Dermis microvascular lymphatic vessel endothelial cell (primary cell): Measurements from ENCODE around the gene KLF9. TPM values are rescaled to one million over a fixed set of nuclear protein-coding genes. Genes with fewer than 3 reads are reported as not detected.

Source experiments
- DNase-seq, 2 donors: peaks; one replicate each; pipeline versions ENCODE4 v3.0.0 to v3.0.0-alpha.2; 2010; ENCODE audit warnings: low read depth in 2 of 2
- total RNA-seq: library from RNA; depleted of rRNA; stranded (reverse); fragments of >200 nt; gene quantifications from 2 replicates; pipeline ENCODE4 v1.2.1, GENCODE V29; 2014

The KLF9 gene
- total RNA-seq, result 16.7 and 20.7 TPM in 2 replicates

DNA sequence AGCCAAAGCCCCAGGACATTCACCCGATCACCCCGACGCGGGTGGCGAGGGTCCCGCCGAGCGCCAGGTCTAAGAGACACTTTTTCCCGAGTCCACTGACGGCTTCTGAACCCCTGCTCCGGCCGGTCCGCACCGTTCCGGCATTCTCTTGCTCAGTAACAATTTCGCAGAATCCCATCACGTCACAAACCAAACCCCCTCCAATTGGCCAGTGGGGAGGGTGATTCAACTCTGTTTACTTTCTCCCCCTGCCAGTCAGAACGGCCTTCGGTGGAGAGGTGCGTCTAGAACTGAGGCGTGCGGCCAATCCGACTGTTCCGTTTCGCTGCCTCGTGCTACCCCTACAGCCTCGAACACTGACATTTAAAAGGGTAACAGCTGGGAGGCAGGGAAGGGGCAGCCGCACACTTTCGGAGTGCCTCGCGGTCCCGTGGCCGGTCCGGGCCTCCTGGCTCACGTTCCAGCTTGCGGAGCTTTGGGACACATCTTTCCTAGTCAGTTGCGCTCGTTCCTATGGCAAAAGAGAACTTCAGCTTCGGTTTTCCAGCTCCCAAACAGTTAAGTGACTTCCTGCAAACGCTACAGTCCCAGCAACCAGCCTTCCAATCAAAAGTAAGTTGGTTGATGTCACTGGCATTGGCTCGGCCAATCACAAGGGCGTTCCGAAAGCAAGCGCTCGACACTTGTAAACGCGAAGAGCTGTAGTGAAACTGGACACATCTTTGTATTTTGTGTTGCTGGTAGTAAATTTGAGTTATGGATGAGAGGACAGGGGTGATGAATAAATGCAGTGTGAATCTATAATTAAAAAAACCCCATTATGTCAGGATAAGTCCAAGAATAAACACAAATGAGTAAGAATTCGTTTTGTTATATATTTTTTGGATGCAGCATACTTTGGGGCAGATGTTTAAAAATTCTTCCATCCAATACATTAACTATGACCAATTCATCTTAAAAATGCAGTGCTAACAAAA lies at the start of gene KLF9:
TSS of gene KLF9 (minus strand) at position 859 of the 977 bp plus-strand sequence. CDS start 1,294 bp downstream, outside the sequence.
- peak; percentile 97 to 99 for DNase-seq

DNA sequence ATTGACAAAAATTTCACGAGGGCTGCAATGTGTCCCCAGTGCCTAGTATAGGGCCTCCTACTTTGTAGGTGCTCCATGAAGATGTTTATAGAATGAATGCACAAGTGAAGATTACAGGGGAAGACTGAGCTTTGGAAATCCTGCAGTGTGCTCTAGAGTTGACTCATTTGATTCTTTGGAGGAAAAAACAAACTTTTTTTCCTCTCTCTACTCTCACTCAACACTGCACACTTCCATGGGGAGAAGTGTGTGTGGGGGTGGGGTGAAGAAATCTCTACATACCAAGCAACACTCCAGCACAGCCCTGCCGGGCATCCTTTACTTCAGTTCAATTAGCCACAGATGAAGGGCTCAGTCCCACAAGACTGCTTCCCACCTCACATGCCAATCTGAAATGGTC lies 49.4 kb upstream of the KLF9 start:
- DNase-seq, result no peak

DNA sequence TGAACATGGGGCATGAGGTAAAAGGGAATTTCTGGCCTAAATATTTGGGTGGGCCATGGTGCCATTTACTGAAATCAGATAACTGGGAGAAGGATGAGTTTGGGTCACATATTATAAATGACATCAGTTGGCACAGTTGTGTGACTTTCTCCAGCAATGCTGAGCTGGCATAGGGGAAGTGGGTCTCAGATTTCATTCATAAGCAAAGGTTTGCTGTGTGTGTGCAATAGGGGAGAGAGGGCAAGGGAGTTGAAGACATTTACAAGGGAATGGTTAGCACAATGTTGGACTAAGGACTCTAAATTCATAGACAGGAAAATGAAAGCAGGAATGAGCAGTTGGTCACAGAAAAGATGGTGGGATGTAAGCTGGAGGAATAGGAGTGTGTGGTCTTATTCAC lies 47.8 kb upstream of the KLF9 start:
- no peak for DNase-seq

DNA sequence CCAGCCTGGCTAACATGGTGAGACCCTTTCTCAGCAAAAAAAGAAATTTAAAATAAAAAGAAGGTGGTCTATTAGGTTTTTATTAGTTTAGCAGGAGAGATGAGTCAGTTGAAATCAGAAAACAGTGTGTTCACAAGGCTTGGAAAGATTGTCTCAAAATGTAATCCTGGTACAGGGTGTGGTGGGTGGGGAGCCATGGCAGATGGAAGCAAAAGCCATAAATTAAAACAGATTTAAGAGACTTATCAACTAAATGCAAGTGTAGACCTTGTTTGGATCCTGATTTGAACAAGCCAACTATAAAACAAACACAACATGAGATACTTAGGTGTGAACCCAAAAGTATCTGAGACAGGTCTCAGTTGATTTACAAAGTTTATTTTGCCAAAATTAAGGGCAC lies 42.8 kb upstream of the KLF9 start:
- no peak for DNase-seq

DNA sequence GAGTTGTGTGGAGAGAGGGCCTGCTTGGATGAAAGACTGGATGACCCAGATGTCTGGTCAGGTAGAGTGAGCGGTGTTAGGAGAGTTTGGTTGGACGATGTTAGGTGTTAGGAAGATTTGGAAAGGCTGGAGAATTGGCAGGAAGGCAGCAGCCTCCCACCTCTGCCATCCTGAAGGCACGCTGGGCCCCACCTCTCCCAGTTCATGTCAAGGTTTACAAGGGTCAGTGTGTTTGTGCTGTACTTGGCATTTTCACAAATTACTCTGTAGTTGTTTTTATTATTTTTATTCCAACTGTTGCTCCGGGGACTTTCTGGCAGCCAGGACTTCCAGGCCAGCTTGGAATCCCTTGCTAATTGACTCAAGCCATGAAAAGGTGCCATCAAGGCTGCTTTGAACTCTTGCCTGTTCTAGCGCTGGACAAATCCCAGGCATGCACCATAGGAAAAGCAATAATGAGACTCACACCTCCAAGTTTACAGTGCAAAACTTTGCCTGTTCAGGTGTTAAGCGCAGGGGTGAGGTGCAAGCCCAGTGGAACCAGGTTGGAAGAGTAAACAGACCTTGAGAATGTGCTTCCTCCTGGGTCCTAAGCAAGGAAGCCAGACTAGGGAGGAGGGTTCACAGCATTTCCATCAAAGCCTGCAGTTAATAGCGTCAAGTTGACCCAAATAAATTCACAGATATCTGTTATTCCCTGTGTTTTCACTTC lies 41.7 kb upstream of the KLF9 start:
- no peak for DNase-seq

DNA sequence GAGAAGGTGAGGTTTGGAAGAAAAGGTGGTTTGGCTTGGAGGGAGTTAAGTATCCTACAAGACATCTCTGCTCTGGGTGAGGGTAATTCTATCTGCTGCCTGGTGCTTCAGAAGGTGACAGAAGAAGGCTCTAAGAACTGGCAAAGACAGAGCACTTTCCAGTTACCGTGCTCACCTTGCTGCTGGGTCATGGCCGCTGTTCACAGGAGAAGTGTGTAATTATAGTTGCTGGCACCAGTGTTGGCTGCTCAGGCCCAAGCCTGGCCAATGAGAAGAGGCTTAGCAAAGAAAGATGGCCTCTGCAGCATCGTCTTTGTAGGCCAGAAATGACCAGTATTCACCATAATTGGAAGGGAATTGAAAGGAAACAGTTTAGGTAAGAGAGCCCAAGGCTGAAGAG lies 37.9 kb upstream of the KLF9 start:
- DNase-seq, result no peak

DNA sequence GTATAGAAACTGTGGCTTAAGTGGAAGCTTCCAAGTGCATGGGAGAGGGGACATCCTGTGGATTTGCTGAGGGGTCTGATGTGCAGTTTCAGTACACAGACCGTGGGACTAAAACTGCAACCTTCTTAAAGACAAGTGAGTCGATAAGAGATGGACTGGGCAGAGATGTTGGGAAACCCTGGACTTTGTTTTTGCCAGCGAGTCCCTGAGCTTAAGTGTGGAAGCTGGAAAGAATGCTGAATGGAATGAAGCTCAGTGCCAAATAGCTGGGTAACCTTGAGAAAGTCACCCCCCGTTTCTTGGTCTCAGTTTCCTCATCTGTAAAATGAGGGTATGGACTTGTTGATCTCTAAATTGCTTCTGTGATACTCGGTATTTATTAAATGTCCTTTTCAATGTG lies 37.3 kb upstream of the KLF9 start:
- no peak for DNase-seq

DNA sequence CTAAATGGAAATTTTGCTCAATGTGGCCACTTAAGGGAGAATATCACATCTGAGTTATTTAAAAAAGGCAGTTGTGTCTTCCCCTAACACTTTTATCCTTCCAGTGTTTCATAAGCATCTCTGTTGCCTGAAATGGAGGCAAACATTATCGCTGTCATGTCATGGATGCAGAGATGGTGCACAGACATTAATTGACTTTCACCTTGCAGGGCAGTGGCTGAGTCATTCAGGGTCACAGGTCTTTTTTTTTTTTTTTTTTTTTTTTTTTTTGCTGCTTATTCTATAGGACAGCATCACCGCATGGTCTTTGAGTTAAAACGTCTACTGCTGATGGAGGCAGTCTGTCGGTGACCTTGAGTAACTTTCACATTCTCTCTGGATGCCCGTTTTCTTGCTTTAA lies 36.3 kb upstream of the KLF9 start:
- DNase-seq, result no peak

DNA sequence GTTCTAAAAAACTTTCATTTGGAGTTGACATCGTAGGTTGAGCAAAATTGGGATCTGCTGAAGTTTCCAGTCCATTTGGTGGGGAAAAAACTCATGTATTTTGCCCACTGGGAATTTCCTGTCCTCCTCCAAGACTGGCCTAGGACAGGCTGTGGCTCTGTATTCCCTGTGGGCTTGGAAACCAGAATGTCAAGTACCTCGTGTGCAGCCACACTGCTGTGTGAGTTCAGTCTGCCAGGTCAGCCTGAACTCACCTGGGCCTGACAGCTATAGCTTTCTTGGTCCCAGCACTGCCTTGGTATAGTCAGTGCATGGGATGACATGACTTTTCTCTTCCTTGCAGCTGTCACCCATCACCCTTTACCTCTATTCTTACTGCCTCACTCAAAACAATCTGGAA lies 35.0 kb upstream of the KLF9 start:
- no peak for DNase-seq

DNA sequence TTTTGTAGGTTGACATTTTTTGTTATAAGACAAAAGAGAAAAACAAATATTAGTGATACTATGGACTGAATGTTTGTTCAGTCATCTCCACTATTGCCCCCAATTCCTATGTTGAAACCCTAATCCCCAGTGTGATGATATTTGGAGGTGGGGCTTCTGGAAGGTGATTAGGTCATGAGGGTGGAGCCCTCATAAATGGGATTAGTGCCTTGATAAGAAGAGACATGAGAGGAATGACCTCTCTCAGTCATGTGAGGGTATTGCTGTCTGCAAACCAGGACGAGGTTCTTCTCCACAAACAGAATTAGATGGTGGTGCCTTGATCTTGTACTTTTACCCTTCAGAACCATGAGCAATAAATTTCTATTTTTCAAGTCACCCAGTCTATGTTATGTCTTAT lies 34.5 kb upstream of the KLF9 start:
- no peak for DNase-seq

DNA sequence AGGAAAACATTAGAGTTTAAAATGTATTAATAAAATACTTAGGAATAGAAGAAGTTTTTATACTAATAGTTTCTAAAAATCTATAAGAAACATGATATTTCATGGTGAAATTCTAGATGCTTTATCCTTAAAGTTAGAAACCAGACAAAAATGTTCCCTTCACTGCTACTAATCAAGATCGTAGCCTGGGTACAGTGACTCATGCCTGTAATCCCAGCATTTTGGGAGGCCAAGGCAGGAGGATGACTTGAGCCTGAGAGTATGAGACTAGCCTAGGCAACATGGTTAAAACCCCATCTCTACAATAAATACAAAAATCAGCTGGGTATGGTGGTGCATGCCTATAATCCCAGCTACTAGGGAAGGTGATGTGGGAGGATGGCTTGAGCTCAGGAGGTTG lies 30.4 kb upstream of the KLF9 start:
- DNase-seq, result no peak

DNA sequence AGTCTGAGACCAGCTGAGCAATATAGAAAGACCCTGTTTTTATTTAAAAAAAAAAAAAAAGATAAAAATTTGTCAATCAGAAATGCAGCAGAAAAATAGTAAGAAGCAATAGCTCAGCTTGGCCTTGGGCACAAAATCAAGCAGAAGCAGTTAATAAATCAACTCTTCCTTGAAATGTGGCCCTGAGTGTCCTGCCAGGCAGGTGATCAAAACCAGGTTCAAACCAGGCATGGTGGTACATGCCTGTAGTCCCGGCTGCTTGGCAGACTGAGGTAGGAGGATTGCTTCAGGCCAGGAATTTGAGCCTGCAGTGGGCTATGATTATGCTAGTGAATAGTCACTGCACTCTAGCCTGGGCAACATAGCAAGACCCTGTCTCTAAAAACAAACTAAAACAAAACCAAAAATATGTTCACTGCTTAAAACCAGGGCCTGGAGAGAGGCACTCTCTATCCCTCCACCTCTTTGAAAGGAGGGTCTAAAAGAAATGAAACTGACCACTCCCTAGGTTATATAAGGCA lies 27.9 kb upstream of the KLF9 start:
- DNase-seq, result no peak

DNA sequence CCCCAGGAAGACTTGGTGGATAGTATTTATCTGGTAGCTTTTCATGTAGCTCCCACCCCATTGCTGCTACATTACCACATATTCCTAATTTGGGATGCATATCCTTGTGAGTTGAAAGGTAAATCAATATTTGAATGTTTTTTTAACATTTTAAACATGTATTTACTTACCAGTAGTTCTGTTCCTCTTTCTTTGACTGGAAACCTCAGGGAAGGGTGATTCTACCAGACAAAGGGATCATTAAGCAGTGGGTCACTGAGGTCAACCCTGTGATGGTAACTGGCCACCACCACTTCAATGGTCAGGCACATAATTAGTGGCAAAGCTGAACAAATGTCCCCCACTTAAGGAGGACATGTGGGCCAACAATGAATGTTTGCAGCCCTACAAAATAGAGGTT lies 27.2 kb upstream of the KLF9 start:
- DNase-seq, result no peak

DNA sequence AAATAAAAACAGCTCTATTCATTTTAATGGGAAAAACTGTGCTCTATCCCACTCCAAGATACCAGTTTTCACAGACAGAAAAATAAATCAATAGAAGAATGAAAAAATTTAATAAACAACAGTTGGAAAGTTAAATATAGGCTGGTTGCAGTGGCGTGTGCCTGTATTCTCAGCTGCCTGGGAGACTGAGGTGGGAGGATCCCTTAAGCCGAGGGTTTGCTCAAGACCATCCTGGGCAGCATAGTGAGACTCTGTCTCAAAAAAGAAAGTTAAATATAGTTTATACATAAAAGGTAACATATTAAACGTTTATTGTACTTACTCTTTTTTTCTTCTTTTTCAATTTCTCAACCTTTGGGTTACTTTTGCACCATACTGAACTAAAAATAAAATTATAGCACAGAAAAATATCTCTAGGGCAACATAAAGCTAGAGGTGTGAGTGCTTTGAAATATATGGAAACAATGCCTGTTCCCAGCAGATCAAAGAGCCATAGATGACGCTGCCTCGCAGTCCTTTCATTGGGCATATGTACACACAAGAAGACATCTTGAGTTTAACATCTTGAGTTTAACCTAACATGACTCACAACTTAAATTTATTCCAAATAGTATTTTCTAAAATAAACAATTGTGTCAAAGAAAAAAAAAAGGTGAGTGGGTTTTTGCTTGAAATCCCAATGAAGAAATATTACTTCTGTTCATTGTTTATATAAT lies 25.7 kb upstream of the KLF9 start:
- peak in 1 of 2 donors; percentile 6 for DNase-seq

DNA sequence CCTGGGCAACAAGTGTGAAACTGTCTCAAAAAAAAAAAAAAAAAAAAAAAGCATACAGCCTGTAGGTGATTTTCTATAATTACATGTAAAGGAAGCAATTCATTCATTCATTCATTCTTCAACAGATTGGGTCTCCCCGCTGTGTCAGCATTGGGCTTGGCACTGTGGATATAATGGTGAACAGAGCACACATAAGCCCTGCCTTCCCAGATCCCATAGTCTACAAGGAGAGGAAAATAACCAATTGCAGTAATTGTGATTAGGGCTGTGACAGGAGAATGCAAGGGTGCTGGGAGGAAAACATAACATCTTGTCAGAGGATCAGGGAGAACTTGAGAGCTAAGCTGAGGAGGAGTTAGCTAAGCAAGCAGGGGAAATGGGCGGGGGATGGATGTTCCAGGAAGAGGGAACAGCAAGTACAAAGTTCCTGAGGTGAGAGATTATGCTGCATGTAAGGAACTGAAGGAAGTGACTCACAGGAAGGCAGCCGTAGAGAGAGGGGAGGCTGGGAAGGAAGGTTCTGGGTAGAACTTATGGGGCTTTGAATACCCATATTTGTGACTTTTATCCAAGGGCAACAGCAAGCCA lies 24.0 kb upstream of the KLF9 start:
- peak; percentile 18 to 91 for DNase-seq

DNA sequence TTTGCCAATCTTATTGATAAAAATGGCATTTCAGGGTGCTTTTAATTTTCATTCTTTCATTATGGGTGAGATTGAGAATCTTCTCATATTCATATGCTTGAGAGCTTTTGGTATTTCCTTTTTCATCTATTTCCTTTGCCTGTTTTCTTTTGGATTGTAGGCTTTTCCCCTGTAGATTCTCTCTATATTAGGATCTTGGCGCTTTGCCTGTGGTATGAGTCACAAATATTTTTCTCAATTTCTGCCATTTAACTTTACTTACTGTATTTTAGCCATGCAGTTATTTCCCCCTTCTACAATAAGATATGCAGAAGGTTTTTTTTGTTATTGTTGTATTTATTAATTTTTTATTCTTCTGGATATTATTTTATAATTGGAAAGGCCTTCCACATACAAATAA lies 21.5 kb upstream of the KLF9 start:
- DNase-seq, result peak; percentile 52 to 88

DNA sequence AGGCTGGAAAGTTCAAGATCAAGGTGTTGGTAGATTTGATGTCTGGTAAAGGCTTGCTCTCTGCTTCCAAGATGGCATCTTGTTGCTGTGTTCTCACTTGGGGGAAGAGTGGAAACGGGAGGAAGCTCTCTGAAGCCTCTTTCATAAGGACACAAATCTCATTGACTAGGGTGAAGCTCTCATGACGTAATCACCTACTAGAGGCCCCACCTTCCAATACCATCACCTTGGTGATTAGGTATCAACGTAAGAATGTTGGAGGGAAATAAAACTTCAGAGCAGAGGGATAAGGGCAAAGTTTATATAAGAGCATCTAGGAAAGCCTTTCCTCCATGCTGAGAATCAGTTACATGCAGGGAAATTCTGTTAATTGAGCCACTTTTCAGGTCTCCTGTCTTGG lies 15.4 kb upstream of the KLF9 start:
- no peak for DNase-seq

DNA sequence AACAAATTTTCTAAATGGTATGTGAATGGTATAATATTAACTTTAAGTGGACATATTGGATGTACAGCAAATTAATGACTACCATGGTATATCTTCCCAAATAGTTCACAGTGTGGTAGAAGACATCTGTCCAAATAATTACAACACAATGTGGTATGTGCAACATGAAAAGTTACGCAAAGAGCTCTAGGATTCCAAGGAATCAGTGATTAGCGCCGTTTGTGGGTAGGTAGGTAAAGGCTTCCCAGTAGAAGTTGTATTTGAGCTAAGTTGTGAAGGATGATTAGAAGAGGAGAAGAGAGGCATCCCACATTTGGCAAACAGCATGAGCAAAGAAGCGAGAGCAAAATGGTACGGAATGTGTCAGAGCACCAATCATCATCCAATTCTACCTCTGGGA lies 14.3 kb upstream of the KLF9 start:
- no peak for DNase-seq

DNA sequence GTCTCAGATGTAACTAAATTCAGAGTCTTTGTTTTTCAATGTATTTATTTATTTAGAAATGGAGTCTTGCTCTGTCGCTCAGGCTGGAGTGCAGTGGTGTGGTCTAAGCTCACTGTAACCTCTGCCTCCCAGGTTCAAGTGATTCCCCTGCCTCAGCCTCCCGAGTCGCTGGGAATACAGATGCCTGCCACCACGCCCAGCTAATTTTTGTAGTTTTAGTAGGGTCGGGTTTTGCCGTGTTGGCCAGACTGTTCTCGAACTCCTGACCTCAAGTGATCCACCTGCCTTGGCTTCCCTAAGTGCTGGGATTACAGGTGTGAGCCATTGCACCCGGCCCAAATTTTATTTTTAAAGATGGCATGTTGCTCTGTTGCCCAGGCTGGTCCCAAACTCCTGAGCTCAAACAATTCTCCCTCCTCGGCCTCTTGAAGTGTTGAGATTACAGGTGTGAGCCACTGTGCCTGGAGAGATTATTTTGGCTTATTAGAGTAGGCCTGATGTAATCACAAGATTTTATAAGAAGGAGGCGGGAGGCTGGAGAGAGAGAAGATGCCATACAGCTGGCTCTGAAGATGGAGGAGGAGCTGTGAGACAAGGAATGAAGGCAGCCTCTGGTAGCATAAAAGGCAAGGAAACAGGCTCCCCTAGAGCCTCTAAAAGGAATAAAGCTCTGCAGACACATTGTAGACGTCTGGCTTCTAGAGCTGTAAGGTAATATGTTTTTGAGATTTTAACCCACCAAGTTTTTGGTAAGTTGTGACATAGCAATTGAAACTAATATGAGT lies 12.9 kb upstream of the KLF9 start:
- no peak for DNase-seq

DNA sequence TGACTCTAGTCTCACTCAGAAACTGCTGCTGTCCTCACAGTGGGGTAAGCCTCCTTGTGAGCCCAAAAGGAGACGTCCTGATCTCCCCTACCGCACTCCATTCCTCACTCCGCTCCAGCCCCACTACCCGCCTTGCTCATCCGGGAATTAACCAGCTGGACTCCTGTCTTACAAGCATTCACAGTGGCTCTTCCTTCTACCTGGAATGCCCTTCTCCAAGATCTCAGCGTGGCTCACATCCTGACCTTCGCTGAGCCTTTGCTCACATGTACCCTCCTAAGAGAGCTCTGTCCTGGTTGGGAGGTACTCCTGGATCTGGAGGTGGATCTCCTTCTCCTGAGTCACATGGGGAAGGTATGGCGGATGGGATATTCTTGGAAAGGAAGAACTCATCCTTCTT lies 10.7 kb upstream of the KLF9 start:
- DNase-seq, result no peak
